WTC11 (cell line): ENCODE results near the gene SECISBP2. TPM values are rescaled to one million over a fixed set of nuclear protein-coding genes. Genes with fewer than 3 reads are reported as not detected.
"Not testable (repeated sequence)": the region's sequence is repeated elsewhere in the genome, so short reads cannot be mapped to it uniquely, and the experiment has no call there.

Experiments
- ATAC-seq: fragments of 200-7000 bp; cut with Tn5 transposase; 2 replicates; pipeline ENCODE4 v1.10.0; 2021; ENCODE audit warnings: mild to moderate bottlenecking, moderate library complexity
- CTCF ChIA-PET: fragments of 300-600 bp; sonication (Branson Sonifier 250); formaldehyde crosslinking; loops from one replicate; lab custom pipeline; 2021; ENCODE audit warnings: antibody characterized with exemption; lab: Charles Lee
- POLR2A ChIA-PET: fragments of 350-600 bp; sonication (Branson Sonifier 250); formaldehyde crosslinking; loops from one replicate; lab custom pipeline; 2021; ENCODE audit warnings: antibody characterized with exemption; lab: Charles Lee
- DNase-seq: peaks from one replicate; pipeline ENCODE4 v3.0.0; 2021; ENCODE audit warnings: low spot score
- H3K27ac Mint-ChIP-seq: 2 replicates; pipeline ENCODE4 v1.8.0; 2021; ENCODE audit warnings: mixed read lengths
- H3K27me3 Mint-ChIP-seq: 2 replicates; pipeline ENCODE4 v1.8.0; 2021; ENCODE audit warnings: low read depth, mild to moderate bottlenecking, moderate library complexity, mixed read lengths
- H3K36me3 Mint-ChIP-seq: 2 replicates; pipeline ENCODE4 v1.8.0; 2021; ENCODE audit warnings: mixed read lengths
- H3K4me1 Mint-ChIP-seq: 2 replicates; pipeline ENCODE4 v1.8.0; 2022; ENCODE audit warnings: mixed read lengths
- H3K4me3 Mint-ChIP-seq: 2 replicates; pipeline ENCODE4 v1.8.0; 2021; ENCODE audit warnings: mild to moderate bottlenecking, moderate library complexity, mixed read lengths
- H3K9me3 Mint-ChIP-seq: 2 replicates; pipeline ENCODE4 v1.8.0; 2021; ENCODE audit warnings: mixed read lengths
- CBFB ChIP-seq: sonication (generic); formaldehyde crosslinking; IDR thresholded peaks from 2 replicates; pipeline ENCODE4 v1.8.1; 2022; ENCODE audit warnings: mild to moderate bottlenecking, low read depth, missing genetic modification reagents
- CREM ChIP-seq: sonication (generic); formaldehyde crosslinking; IDR thresholded peaks from 2 replicates; pipeline ENCODE4 v1.8.1; 2022; ENCODE audit warnings: mild to moderate bottlenecking, missing genetic modification reagents, moderate library complexity
- CTCF ChIP-seq: fragments of 200-600 bp; IDR thresholded peaks from 2 replicates; pipeline ENCODE4 v1.8.0; 2022; ENCODE audit warnings: antibody characterized with exemption
- E2F4 ChIP-seq: sonication (generic); formaldehyde crosslinking; IDR thresholded peaks from 2 replicates; pipeline ENCODE4 v1.8.1; 2022; ENCODE audit warnings: low read depth, mild to moderate bottlenecking, moderate library complexity, missing genetic modification reagents, borderline replicate concordance
- ELF4 ChIP-seq: sonication (generic); formaldehyde crosslinking; IDR thresholded peaks from 2 replicates; pipeline ENCODE4 v1.8.1; 2022; ENCODE audit warnings: low read depth, mild to moderate bottlenecking, moderate library complexity, missing genetic modification reagents
- FOXJ3 ChIP-seq: sonication (generic); formaldehyde crosslinking; IDR thresholded peaks from 2 replicates; pipeline ENCODE4 v1.9.0; 2021; ENCODE audit warnings: missing genetic modification reagents, mild to moderate bottlenecking, borderline replicate concordance
- JAZF1 ChIP-seq: fragments of 250-450 bp; sonication (Bioruptor Pico); IDR thresholded peaks from 2 replicates; pipeline ENCODE4 v1.9.0; 2021; ENCODE audit warnings: moderate library complexity, mild to moderate bottlenecking, inconsistent platforms
- MLX ChIP-seq: sonication (generic); formaldehyde crosslinking; IDR thresholded peaks from 2 replicates; pipeline ENCODE4 v1.8.1; 2023; ENCODE audit warnings: mild to moderate bottlenecking, missing genetic modification reagents, moderate library complexity
- MYBL2 ChIP-seq: sonication (generic); formaldehyde crosslinking; IDR thresholded peaks from 2 replicates; pipeline ENCODE4 v1.8.1; 2023; ENCODE audit warnings: mild to moderate bottlenecking, moderate library complexity, missing genetic modification reagents
- NFATC4 ChIP-seq: fragments of 250-450 bp; sonication (Bioruptor Pico); IDR thresholded peaks from 2 replicates; pipeline ENCODE4 v1.9.0; 2021; ENCODE audit warnings: mild to moderate bottlenecking
- SP1 ChIP-seq: sonication (generic); formaldehyde crosslinking; conservative IDR thresholded peaks from 2 replicates; pipeline ENCODE4 v1.8.1; 2022; ENCODE audit warnings: missing genetic modification reagents
- STAT6 ChIP-seq: sonication (generic); formaldehyde crosslinking; conservative IDR thresholded peaks from 2 replicates; pipeline ENCODE4 v1.8.1; 2023; ENCODE audit warnings: mild to moderate bottlenecking, low read depth, missing genetic modification reagents, moderate library complexity
- TEAD1 ChIP-seq: sonication (generic); formaldehyde crosslinking; IDR thresholded peaks from 2 replicates; pipeline ENCODE4 v1.8.0; 2022; ENCODE audit warnings: mild to moderate bottlenecking, missing genetic modification reagents
- ZBTB21 ChIP-seq: sonication (generic); formaldehyde crosslinking; IDR thresholded peaks from 2 replicates; pipeline ENCODE4 v1.8.1; 2023; ENCODE audit warnings: mild to moderate bottlenecking, missing genetic modification reagents, borderline replicate concordance
- ZBTB43 ChIP-seq: sonication (generic); formaldehyde crosslinking; IDR thresholded peaks from 2 replicates; pipeline ENCODE4 v1.8.1; 2023; ENCODE audit warnings: mild to moderate bottlenecking, missing genetic modification reagents
- ZMAT4 ChIP-seq: fragments of 250-450 bp; sonication (Bioruptor Pico); IDR thresholded peaks from 2 replicates; pipeline ENCODE4 v1.9.0; 2021; ENCODE audit warnings: mild to moderate bottlenecking
- total RNA-seq: library from RNA; stranded (reverse); gene quantifications from 3 replicates; pipeline ENCODE4 v1.2.3, GENCODE V29; 2021

The SECISBP2 gene
- total RNA-seq, 1 experiment from 2014 or later: 66.2 TPM

GRCh38 chr9:89276040-89276439 lies 42.3 kb upstream of the SECISBP2 start:
- CTCF ChIA-PET, POLR2A ChIA-PET, H3K4me3 Mint-ChIP-seq, ATAC-seq, H3K27me3 Mint-ChIP-seq, H3K4me1 Mint-ChIP-seq, DNase-seq: not testable (repeated sequence)
- Mint-ChIP-seq H3K27ac (peak overlapping the region; percentile 14; the same call in 1 of the 2 replicates), H3K36me3 (peaks cover 49% of the 10 kb centered on the region), H3K9me3 (peaks cover 59% of the 10 kb centered on the region)

GRCh38 chr9:89277043-89277442 lies 41.3 kb upstream of the SECISBP2 start:
- peaks cover 51% of the 10 kb centered on the region for H3K9me3 Mint-ChIP-seq
- no peak overlapping the region for H3K4me3 Mint-ChIP-seq
- no peak overlapping the region for H3K27ac Mint-ChIP-seq
- no peak for TF ChIP-seq ZBTB21 (CRISPR knock-in tag)
- TF ChIP-seq ZBTB43 (CRISPR knock-in tag): no peak
- TF ChIP-seq ZMAT4 (CRISPR knock-in tag): no peak
- TF ChIP-seq MLX (CRISPR knock-in tag): no peak
- TF ChIP-seq JAZF1 (CRISPR knock-in tag): no peak
- no peak for TF ChIP-seq CBFB (CRISPR knock-in tag)
- TF ChIP-seq NFATC4 (CRISPR knock-in tag): no peak
- no peak for TF ChIP-seq CREM (CRISPR knock-in tag)
- no peak for TF ChIP-seq MYBL2 (CRISPR knock-in tag)
- no peak for TF ChIP-seq CTCF
- TF ChIP-seq FOXJ3 (CRISPR knock-in tag): no peak
- no peak for TF ChIP-seq SP1 (CRISPR knock-in tag)
- no peak for ATAC-seq
- H3K27me3 Mint-ChIP-seq: peaks cover 4% of the 10 kb centered on the region
- DNase-seq: no peak
- ChIA-PET CTCF (no interaction called here), POLR2A (no interaction called here)
- peaks cover 7% of the 10 kb centered on the region for H3K4me1 Mint-ChIP-seq
- peaks cover 49% of the 10 kb centered on the region for H3K36me3 Mint-ChIP-seq

GRCh38 chr9:89277454-89277853 lies 40.8 kb upstream of the SECISBP2 start:
- POLR2A ChIA-PET: no interaction called here
- CTCF ChIA-PET: no interaction called here
- H3K27ac Mint-ChIP-seq: no peak overlapping the region
- ATAC-seq (no peak), DNase-seq (no peak)
- peaks cover 4% of the 10 kb centered on the region for H3K27me3 Mint-ChIP-seq
- H3K4me1 Mint-ChIP-seq: peaks cover 7% of the 10 kb centered on the region
- no peak for TF ChIP-seq ELF4
- no peak for TF ChIP-seq TEAD1 (CRISPR knock-in tag)
- TF ChIP-seq FOXJ3 (CRISPR knock-in tag): no peak
- TF ChIP-seq E2F4 (CRISPR knock-in tag): no peak
- TF ChIP-seq SP1 (CRISPR knock-in tag): no peak
- TF ChIP-seq CTCF: no peak
- no peak for TF ChIP-seq STAT6 (CRISPR knock-in tag)
- H3K9me3 Mint-ChIP-seq: peaks cover 49% of the 10 kb centered on the region
- H3K36me3 Mint-ChIP-seq: peaks cover 48% of the 10 kb centered on the region
- H3K4me3 Mint-ChIP-seq: no peak overlapping the region
